Muscle of arm (tissue), 12 donors: ENCODE results near the gene C1orf105. TPM values are rescaled to one million over a fixed set of nuclear protein-coding genes. Genes with fewer than 3 reads are reported as not detected.
"Not testable (repeated sequence)": the region's sequence is repeated elsewhere in the genome, so short reads cannot be mapped to it uniquely, and the experiment has no call there.

Source experiments
- DNase-seq: peaks from one replicate; pipeline ENCODE4 v3.0.0-alpha.2; 2013
- polyA plus RNA-seq, 12 donors: library from polyadenylated mRNA; unstranded; fragments of 120-200 nt; gene quantifications; one replicate each; pipeline ENCODE4 v1.2.1, GENCODE V29; 2013; ENCODE audit not compliant: insufficient read length in 12 of 12

C1orf105 gene
- polyA plus RNA-seq, 12 donors, result 53.5 to 174 (median 142) TPM; not detected in 1

DNA sequence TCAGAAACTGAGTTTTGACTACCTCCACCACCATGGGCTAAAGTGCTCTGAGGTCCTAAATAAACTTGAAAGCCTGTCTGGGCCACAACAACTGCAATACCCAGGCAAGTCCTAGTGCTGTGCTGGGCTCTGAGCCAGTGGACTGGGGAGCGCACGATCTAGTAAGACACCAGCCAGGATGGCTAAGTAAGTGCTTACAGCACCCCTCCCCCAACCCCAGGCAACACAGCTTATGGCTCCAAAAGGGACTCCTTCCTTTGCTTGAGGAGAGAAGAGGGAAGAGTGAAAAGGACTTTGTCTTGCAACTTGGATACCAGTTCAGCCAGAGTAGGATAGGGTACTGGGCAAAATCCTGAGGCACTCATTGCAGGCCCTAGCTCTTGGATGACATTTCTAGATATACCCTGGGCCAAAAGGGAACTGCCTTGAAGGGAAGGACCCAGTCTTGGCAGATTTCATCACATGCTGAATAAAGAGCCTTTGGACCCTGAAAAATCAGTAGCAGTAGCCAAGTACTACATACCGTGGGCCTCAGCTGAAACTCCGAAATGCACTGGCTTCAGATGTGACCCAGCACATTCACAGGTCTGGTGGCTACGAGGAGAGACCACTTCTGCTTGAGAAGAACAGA is 1.6 kb downstream of the C1orf105 start:
- no peak for DNase-seq

DNA sequence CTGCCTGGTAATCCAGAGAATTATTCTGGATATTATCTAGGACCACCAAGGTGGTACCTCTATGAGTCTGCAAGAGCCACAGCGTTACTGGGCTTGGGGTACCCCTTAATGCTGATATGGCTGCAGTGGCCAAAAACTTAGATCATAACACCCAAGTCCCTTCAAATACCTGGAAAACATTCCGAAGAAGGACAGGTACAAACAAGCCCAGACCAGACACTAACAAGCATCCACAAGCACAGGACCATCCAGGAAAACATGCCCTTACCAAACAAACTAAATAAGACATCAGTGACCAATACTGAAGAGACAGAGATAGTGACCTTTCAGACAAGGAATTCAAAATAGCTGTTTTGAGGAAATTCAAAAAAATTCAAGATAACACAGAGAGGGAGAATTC is 2.9 kb downstream of the C1orf105 start:
- no peak for DNase-seq

DNA sequence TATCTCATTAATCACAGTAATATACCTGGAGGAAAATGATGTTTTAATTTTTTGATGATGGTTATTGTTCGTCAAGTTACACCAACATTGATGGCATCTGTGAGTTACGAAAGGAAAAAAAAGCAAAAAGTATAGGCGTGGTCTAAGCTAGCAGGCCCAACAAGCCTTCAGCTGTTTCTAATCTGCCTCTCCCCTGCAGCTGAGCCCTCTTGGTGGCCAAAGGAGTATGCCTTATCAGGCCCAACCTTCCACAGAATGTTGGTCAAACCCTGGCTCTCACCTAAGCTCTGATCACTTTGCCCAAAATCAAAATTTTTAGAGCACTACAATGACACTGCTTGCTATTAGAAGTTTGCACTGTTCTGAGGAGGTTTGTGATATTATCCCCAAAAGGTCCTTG is 4.9 kb downstream of the C1orf105 start:
- DNase-seq, result no peak

DNA sequence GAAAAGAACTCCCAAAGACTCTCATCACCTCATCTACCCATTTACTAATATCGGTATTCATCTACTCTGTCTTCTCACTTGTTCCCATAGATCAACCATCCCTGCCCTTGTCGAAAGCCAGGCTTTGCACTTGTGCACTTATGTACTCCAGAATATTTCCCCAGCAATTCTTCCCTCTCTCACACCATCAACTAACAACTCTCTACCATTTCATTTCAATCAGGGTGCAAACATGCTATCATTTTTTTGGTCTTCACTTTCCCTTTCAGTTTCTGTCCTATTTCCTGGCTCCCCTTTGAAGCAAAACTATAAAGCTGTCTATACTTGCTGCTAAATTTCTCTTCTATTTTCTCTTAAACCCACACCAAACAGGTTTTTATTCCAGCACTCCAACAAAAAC is 6.7 kb downstream of the C1orf105 start:
- DNase-seq, result no peak

DNA sequence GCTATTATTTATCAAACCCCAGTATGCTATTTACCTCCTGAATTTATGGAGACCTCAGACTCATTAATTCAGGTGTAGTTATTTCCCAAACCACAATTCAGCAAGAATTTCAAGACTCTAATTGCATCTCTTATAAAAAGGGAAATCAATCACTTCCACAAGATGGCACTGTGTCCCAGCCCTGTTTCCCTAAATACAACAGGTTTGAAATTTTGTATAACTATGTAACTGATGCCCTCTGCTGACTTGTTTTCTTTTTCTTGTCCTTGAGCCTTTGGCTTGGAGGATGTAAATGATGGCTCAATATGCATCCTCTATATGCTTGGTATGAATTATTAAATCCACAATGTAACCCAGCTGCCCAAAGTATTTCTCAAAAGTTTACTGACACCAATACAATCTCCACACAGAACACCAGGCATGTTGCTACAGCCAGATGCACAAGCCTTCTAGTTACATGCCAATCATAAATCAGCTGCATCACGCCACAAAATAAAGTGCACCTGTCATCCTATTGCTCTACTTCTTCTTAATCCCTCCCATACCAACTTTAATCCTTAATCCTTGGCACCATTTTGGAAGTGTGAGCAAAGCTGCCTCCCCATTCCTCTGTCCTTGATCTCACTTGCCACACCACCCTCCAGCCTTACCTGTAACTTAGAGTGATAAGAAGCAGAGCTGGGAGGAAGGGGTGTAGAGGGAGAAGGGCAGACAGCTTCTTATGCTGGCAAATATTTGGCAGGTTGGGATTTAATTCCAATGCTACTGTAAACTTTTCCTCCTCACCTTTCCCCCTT is 9.0 kb downstream of the C1orf105 start:
- peak; percentile 78 for DNase-seq

DNA sequence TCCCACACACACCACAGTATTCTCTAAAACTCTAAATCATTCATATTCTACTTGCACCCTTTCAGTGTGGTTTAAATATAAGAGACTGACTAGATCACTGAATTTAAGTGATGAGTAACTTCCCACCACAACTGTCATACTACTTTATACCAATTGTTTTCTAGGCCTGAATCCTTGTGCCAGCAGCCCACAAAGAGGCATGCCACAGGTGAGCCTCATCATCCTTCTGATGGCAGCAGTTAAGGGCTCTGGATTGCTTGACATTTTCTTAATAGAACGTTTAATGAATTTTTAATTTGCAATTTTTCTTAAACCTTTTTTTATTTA is 9.6 kb downstream of the C1orf105 start:
- no peak for DNase-seq

DNA sequence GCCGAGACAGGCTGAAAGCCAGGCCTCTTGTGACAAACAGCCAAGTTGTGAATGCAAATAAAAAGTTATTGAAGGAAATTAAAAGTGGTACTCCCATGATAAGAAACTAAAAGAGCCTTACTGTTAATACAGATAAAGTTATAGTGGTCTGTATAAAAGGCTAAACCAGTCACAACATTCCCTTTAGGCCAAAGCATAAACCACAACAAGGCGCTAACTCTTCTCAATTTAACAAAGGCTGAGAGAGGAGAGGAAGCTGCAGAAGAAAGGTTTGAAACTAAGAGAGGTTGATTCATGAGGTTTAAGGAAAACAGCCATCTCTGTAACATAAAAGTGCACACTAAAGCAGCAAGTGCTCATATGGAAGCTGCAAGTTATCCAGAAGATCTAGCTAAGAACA is 10.7 kb downstream of the C1orf105 start:
- DNase-seq, result no peak

DNA sequence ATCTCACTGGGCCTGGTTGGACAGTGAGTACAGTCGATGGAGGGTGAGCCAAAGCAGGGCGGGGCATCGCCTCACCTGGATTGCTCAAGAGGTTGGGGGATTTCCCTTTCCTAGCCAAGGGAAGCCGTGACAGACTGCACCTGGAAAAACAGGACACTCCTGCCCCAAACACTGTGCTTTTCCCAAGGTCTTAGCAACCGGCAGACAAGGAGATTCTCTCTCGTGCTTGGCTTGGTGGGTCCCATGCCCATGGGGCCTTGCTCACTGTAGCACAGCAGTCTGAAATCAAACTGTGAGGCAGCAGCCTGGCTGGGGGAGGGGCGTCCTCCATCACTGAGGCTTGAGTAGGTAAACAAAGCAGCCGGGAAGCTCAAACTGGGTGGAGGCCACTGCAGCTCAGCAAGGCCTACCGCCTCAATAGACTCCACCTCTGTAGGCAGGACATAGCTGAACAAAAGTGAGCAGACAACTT is 11.3 kb downstream of the C1orf105 start:
- no peak for DNase-seq

DNA sequence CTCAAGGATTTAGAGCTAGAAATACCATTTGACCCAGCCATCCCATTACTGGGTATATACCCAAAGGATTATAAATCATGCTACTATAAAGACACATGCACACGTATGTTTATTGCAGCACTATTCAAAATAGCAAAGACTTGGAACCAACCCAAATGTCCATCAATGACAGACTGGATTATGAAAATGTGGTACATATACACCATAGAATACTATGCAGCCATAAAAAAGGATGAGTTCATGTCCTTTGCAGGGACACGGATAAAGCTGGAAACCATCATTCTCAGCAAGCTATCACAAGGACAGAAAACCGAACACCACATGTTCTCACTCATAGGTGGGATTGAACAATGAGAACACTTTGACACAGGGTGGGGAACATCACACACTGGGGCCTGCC is 16.7 kb downstream of the C1orf105 start:
- not testable (repeated sequence) for DNase-seq

DNA sequence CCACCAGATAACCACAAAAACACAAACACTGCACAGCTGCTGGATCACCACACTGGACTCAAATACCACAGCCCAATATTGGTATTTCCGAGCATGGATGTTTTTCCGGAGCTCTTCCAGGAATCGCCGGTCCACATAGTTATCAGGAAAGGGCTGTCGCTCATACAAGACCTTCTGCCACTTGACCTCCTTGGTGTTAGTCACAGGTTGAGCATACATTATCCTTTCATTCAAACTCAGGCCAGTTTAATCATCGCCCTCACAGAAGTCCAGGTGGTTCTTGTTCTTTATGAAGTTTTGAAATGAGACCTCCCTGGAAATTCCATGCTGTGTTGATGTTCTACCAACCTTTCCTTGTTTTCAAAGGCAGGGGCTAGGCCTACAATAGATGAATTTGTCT is 21.9 kb downstream of the C1orf105 start:
- DNase-seq, result no peak

DNA sequence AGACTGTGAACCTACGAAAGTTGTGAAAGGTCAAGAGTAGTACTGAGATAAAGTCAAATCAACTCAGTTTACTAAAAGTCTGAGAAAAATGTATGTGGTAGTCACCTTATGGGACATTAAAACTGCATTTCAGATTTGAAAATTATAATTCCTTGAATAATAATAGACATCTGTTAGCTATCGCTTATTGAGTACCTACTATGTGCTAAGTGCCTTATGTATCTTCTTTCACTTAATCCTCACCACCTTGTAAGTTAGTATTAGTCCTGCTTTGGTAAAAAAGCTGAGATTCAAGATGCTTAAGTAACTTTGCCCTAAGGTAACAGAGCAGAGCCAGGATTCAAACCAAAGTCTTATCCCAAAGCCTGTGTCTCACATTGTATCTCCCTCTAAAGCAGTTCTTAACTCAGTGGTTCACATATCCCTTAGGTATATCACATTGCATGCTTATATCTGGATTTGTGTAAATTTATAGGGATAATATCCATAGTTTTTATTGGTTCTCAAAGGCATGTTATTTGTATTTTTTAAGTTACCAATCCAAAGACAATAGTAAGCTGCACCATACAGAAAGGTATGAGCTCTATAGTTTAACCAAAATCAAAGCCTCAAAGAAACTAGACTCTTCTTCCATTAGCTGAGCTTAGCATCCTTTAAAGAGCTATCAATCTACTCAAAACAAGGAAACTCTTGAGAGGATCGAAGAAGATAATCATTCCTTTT is 22.5 kb downstream of the C1orf105 start:
- no peak for DNase-seq

DNA sequence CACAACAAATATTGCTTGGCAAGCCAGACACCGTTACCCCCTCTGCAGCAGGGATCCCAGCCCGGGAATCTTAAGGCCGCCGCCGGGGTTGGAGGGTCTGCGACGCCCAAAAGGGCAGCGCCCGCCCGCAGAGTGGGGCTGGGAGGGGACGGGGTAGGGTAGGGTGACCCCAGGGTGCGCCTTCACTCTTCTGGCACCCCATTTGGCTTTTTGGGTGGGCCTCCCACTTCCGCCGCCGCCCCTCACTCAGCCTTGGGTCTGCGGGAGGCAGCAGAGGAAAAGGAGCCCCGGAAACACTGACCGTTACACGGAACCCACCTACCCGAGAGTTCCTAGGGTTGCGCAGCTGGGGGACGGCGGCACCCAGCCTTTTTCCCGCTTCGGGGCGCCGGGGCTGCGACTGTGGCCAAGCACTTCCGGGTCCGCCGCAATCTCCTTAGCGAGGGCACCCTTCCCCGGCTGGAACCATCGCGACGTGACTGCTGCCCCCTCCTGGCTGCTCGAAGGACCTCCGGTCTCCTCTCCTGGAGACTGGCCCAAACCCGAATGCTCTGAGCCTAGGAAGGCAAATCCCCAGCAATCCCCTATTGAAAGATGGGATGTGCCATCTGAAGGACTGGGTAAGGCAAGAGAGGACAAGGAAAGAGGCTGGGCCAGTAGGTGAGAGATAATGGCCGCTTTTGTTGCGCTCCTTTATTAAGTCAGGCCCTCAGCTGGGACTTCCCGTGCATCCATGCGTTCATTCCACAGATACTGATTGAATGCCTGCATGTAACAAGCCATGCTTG is 23.4 kb downstream of the C1orf105 start, which contains the start of gene PIGC:
PIGC (minus strand) TSS at position 404 of the 788 bp plus-strand sequence. CDS start 1,447 bp downstream, outside the sequence.
- peak; percentile 91 for DNase-seq

DNA sequence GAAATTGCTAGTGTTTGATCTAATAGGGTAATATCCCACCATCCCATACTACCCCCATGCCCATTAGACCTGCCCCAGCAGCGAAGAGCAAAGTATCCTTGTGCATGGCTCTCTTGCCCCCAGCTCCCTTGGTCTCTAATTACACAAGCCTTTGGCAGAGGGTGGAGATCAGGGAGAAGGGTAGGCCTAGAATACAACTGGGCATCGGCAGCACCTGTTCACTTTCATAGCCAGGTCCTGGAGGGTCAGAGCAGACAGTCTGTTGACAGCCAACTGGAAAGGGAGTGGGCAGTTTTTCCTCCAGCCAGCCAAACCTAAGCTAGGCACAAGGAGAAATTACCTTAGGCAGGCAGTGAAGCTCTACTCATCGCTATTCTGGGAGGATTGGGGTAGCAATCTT is 26.1 kb downstream of the C1orf105 start:
- no peak for DNase-seq

DNA sequence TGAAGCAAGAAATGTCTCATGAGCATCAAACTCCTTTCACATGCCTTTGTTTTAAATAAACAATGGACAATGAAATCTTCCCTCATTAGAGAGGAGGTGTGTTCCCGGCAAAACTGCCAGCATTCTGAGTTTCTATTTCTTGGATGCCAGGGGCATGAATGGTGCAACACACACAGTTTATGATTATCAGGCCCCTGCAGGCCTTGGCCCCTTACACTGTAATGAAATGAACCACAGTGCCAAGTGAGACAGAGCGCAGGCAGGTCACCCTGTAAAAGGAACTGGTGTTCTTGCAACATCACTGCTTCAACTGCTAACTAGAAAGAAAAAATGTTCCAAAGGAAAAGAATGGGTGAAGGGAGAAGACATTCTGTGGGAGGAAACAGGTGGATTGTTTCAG is 27.2 kb downstream of the C1orf105 start:
- DNase-seq, result no peak

DNA sequence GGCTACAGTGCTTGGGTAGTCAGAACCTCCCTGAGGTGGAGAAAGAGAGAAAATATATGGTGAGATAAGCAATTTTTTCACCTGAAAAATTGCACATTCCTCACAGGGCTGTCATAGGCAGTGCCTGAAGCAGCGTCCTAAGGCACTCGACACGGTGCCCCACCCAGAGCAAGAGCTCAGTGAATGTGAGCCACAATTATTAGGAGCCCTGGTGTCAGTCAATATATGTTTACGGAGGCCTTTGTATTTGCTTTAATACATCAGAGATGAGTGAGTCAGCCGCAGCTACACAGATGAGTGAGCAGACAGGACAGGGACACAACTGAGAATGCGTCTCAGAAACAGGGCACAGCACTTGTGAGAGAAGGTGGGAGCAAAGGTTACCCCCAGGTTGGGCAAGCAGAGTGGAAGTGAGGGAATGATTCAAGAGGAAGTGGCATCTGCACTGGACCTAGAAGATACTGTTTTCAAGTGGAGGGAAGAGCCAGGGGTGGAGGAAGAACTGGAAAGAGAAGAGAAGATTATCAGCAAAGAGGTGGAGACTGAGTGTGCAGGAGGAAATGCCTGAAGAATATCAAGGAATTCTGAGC is 28.6 kb downstream of the C1orf105 start:
- no peak for DNase-seq

DNA sequence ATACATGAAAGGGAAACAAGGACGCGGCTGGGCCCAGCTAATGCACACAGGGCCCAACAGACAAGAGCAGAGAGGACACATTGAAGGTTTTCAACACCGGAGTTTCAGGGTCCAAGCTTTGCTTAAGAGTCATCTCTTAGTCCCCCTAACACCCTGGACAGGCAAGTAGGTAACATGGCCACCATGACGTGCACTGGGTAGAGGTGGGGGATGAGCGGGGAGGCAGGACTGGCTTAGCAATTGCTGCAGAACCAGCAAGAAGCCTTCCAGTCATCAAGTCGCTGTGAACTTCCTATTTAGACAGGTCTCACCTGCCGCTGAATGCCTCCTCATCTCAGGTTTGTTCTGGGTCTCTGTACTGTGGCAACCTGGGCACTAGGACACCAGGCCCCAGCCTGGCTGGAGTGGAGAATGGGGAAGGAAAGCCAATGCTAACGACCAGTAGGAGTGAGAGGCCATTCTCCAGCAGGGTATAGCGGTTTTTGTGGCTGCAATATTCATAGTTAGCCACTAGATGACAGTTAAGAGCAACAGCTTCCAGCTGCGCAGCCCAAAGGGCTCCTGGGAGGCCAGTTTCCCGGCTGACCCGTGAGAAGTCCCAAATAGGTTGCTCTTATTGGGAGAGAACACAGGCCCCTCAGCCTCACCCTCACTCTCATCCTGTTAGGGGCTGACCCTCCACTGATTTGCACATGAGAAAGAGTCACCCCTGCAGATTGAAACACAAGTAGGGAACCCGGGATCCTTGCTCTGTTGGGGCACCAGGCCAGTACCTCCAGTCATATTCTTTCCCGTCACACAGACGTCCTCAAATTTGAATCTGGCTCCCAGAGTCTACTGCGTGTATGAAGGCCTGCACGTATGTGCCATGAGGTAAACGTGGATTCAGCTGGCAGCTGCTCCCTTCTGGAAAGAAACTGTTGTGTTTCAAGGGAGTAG is 29.4 kb downstream of the C1orf105 start:
- peak; percentile 62 for DNase-seq

DNA sequence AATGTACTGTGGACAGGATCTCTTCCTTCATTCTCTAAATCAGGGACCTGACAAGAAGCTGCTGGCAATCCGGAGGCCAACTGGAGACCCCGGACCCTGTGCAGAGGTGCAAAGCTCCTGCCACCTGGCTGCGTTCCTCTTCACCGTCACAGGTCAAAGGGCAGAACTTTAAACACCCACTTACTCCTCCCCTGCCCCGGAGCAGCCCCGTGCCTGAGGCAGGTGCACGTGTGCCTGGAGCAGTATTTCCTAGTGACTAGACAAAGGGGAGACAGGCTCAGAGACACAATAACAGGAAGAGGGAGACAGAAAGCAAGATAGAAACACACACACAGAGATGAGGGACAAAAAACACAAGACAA is 30.0 kb downstream of the C1orf105 start:
- DNase-seq, result no peak

DNA sequence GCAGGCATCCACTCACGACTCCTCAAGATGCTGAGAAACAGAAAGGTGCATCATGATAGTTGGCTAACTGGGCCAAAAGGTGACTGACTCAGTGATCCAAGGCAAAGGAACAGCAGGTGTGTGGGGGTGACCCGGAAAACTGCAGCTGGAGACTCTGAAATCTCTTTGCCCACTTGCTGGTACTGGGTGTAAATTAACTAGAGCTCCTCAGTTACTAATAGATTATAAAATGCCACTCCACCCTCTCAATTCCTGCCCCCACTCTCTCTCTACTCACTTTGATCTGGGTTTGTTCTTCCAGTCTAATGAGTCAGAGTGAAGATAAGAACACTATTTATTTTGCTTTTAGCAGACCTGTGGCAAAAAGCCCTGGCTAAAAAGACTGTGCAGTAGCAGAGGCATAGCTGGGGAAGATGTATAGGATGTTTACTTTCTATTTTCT is 30.5 kb downstream of the C1orf105 start:
- no peak for DNase-seq

DNA sequence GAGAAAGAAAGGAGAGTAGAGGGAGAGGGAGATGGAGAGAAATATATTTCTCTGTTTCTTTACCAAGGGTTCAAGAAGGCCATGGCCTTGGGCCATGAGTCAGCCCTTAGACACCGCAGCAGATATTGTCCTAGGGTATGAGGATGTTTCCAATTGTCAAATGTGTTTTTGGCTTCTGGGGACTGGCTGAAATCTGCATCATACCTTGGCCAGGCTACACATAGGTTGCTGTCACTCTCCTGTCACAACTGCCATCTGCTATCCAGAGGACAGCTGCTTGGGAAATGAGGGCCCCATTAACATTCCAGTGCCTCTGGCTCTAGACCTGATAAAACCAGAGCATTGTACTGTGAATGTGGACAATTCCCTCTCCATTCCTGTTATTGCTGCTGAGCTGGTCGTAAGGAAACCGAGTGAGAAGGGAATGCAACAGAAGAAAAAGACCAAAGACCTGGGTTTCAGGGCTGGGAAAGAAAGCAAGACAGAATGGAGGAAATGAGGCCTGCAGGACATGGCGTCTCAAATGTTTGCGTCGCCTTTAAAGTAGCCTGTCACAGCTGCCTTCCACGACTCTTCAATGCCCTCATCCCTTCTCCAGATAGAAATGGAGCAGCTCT is 32.2 kb downstream of the C1orf105 start:
- DNase-seq, result no peak

DNA sequence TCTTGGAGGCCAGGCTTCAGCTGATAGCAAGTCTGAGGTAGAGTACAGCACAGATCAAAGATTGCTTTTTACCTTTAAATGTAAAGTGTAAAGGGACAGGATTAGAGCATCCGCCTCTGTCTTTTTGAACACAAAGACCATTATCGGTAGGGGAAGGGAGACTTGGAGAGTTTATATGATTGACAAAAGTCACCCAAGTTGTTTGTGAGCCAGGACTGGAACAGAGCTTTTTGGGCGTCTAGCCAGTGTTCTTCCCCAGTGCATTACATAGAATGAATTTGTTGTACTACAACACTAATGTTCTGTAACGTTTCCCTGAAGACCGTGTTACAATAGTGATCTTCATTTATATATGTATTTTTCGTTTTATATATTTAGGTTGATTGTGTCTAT is 32.7 kb downstream of the C1orf105 start:
- no peak for DNase-seq
